Kidney tubule cell (primary cell): ENCODE measurements around the gene ZDHHC14.
"Not testable (repeated sequence)": the region's sequence is repeated elsewhere in the genome, so short reads cannot be mapped to it uniquely, and the experiment has no call there.

ENCODE experiments used
- DNase-seq: peaks from one replicate; pipeline ENCODE4 v3.0.0-alpha.2; 2018; ENCODE audit warnings: low spot score

The ZDHHC14 gene

GRCh38 chr6:157690441-157691210 is 309.6 kb downstream of the ZDHHC14 start:
- no peak for DNase-seq

DNA sequence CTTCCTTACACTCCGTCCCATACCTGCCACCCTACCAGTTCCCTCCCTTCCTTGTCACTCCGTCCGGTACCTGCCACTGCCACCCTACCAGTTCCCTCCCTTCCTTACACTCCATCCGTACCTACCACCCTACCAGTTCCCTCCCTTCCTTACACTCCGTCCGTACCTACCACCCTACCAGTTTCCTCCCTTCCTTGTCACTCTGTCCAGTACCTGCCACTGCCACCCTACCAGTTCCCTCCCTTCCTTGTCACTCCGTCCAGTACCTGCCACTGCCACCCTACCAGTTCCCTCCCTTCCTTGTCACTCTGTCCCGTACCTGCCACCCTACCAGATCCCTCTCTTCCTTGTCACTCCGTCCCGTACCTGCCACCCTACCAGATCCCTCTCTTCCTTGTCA is 310.6 kb downstream of the ZDHHC14 start:
- not testable (repeated sequence) for DNase-seq

DNA sequence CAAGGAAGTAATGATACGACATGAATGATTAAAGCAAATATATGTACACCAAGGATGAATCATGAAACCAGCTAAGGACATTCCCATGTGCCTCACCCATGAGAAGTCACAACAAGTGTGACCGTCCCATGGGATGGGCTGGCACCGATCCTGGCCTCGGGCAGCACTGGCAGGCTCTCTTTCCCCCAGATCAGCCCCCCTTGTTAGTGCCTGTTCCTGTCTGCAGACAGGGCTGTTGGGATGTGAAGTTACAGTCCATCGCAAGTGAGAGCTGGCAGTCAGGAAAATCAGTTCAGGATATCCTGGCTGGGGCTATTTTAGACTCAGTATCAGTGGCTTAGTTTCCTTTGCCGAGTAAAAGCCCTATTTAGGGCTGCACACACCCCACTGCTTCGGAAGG is 312.9 kb downstream of the ZDHHC14 start:
- DNase-seq, result peak; percentile 32

- no peak for DNase-seq
Measured at GRCh38 chr6:157695301-157696040, 314.5 kb downstream of the ZDHHC14 start.

DNA sequence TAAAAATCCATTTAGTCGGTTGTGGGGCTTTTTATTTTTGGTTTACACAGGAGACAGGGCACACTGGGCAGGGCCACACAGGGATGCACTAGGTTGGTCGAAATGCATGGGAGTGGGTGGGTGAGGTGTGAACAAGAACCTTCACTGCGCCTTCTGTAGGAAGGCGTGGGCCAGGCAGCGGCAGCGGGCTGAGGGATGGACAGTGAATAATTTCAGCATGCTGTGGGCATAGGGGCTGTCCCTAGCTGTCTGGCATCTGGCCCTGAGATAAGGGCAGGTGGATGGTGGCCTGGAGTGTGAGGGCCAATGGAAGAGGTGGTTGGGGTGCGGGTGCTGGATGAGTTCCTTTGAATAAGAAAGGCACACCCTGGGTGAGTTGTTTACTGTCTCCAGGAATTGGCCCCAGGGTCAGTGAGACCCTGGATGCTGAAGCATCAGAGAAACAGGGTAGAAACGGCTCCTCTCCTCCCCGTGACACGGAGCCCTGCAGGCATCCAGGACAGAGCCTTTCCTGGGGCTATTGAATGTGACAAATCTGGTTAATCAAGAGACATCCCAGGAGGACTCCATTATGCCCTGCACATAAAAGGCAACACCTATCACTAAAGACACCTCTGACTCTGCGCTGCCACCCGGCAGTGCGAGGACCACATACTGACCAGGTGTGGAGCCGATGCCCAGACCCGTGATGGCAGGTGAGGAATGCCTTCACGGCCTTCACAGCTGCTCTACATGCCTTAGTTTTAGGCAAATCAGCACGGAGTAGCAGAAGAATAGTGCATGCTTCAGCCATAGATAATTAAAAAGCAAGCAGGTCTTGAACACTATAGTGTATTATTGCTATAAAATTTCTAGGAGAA is 319.0 kb downstream of the ZDHHC14 start:
- no peak for DNase-seq

DNA sequence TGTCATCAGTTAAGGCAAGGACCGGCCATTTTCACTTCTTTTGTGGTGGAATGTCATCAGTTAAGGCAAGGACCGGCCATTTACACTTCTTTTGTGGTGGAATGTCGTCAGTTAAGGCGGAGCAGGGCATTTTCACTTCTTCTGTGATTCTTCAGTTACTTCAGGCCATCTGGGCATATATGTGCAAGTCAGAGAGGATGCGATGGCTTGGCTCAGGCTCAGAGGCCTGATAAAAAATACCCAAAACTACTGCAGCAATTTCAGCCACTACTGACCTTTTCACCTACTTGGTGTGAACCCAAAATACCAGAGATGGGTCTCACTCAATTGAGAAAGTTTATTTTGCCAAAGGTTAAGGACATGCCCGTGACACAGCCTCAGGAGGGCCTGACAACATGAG is 325.4 kb downstream of the ZDHHC14 start:
- DNase-seq, result not testable (repeated sequence)

DNA sequence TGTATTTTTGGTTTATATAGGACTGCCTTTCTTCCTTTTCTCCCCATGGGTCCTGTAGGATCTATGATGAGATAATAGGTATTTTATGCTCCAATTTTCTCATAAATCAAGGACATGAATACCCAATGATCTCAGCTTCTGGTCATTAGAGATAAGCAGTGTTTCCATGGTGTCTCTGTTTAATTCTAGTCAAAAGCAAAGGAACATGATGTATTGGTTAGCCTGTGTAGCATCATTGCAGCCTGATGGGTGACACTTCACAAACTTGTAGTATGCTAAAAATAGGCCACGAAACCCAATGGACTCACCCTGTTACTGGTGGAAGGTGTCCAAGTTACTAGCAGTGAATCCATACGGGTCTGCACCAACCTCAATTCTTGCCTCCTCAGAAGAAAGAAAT is 325.9 kb downstream of the ZDHHC14 start:
- no peak for DNase-seq

GRCh38 chr6:157707576-157707975 is 326.6 kb downstream of the ZDHHC14 start:
- no peak for DNase-seq

DNA sequence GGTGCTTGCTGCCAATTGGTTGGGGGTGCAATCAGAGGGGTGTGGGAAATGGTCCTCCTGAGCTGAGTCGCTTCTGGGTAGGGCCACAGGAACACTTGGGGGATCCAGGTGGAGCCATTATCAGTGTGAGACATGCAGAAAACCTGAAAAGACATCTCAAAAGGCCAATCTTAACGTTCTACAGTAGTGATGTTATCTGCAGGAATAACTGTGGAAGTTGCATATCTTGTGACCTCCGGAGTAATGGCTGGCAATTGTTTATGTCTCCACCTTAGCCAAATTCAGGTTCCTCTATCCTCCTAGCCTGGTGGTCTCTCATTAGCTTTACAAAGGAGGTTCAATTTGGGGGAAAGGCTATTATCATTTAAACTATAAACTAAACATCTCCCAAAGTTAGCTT is 327.2 kb downstream of the ZDHHC14 start:
- DNase-seq, result no peak

- no peak for DNase-seq
Measured at GRCh38 chr6:157708933-157709332, 327.9 kb downstream of the ZDHHC14 start.

- no peak for DNase-seq
Measured at GRCh38 chr6:157709555-157709954, 328.6 kb downstream of the ZDHHC14 start.

DNA sequence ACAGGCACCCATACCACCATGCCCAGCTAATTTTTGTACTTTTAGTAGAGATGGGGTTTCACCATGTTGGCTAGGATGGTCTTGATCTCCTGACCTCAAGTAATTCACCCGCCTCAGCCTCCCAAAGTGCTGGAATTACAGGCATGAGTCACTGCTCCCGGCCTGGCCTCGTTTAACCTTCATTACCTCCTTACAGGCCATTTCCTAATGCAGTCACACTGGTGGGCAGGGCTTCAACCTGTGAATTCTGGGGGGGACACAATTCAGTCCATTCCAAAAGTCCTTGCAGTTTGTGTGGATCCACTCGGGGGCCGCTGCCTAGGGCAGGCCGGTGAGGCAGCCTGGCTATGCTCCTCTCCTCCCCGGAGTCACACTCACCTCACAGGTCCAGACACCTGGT is 329.6 kb downstream of the ZDHHC14 start:
- DNase-seq, result no peak

DNA sequence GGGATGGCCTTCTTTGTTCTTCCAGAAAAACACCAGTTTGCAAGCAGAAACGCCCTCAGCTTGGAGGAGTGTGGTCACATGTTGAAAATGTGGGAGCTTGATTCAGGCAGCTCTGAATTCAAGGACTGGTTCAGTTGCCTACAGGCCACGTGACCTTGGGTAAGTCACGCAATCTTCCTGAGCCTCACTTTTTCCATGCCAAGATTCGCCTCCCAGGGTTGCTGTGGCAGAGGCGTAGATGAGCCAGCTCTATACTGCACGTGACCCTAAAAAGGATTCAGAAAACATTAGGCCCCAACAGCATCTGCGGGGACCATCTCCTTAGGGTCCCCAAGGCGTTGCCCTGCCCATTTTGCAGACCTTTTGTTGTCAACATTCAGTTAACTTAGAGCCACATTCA is 330.1 kb downstream of the ZDHHC14 start:
- no peak for DNase-seq

DNA sequence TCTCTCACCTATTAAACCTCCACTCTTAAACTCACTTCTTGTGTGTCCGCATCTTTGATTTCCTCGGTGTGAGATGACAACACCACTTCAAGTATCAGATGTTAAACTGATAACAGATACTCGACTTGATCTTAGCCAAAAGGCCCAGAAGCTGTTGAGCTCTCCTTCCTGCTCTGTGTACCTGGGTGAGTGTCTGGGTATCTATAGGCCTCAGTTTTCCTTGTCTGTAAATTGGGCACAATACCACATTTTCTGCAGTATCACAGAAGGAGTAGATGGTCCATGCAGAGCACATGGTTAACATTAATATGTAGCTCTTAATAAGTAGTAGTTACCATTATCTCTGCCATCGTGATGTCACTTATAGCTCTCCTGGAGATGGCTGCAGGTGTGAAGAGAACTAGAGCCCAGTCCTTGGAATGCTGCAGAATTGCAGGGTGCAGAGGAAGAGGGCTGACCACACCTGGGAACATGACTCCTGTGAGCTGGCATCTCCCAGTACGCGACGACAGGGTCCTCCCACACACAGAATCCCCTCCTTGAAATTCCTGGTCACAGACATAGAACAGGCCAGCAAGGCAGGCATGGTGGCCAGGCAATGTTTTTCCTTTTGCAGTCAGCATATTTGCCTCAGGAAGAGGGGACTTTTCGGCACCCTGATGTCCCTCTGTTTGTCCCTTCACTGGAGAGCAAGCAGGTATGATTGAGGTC is 331.8 kb downstream of the ZDHHC14 start:
- DNase-seq, result no peak

GRCh38 chr6:157713451-157714152 is 332.6 kb downstream of the ZDHHC14 start:
- no peak for DNase-seq

- DNase-seq, result peak; percentile 38
Measured at GRCh38 chr6:157714153-157714490, 333.1 kb downstream of the ZDHHC14 start.

DNA sequence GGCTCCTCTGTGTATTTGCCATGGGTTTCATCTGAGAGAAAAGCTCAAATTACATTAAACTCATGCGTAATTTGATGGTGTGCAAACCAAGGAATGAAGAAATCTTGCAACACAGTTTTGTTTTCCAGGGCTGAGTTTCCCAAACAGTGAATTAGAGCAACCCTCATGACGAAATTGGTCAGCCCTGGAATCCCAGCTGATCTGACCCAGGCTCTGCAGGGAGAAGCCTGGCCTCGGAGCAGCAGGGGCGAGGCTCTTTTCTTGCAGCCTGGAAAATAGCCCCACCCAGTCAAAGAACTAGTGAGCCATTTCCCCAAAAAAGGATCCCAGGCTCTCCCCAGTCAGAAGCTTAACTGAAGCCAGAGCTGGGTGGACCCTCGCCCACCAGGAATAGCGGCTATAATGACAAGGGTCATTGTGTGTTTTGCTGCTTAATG is 334.8 kb downstream of the ZDHHC14 start:
- no peak for DNase-seq

GRCh38 chr6:157716251-157716995 is 335.4 kb downstream of the ZDHHC14 start:
- DNase-seq, result no peak

- DNase-seq, result no peak
Measured at GRCh38 chr6:157717340-157717748, 336.4 kb downstream of the ZDHHC14 start.

DNA sequence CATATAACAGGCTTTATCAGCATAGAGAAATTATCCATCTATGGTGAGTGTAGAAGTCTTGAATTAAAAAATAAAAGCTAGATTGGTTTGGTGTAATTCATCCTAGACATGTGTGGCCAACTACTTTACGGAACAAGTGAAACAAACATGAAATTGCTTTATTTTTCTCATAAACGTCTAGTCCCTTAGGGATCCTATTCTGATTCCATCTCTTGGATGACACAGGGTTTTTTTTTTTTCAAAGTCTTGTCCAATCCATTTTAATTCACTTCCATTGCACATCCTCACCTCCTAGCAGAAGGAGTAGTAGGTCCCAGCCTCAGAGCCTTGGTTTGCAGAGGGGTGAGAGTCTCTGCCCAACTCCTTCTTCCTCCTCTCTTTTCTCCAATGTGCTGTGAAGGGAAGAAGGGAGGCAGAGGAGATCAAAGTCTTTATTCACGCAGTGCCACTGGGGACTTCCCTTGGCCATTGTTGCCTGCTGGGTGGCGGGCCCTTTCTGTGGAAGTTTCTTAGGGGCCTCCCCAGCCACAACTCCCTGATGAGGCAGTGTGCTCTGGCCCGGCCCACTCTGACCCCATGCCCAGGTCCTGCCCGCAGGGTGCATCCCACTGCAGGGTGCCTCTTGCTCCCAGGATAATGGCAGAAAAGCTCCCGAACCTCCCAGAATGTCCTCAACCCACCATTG is 337.7 kb downstream of the ZDHHC14 start:
- DNase-seq, result no peak
